ENCODE measurements around the gene CARD14. TPM values are rescaled to one million over a fixed set of nuclear protein-coding genes. Genes with fewer than 3 reads are reported as not detected.

The CARD14 gene
- total RNA-seq, 1 donor from 2014 or later, result 1.1 TPM

GRCh38 chr17:80232438-80232837, 62.6 kb downstream of the CARD14 start:
- H3K4me1 ChIP-seq, result no peaks in the 10 kb centered on the region
- peaks cover 47 to 91% of the 10 kb centered on the region in 2 donors for H3K36me3 ChIP-seq
- DNase-seq (ENCODE audit: low spot score in 2 of 2), result no peak
- peaks cover 17 to 26% of the 10 kb centered on the region in 2 donors for H3K9me3 ChIP-seq
- H3K27me3 ChIP-seq, result no peaks in the 10 kb centered on the region
- H3K4me3 ChIP-seq, result no peak overlapping the region
- intact Hi-C loops (cut with DNase I), result no loop called here
- TF ChIP-seq, protein P1, sequence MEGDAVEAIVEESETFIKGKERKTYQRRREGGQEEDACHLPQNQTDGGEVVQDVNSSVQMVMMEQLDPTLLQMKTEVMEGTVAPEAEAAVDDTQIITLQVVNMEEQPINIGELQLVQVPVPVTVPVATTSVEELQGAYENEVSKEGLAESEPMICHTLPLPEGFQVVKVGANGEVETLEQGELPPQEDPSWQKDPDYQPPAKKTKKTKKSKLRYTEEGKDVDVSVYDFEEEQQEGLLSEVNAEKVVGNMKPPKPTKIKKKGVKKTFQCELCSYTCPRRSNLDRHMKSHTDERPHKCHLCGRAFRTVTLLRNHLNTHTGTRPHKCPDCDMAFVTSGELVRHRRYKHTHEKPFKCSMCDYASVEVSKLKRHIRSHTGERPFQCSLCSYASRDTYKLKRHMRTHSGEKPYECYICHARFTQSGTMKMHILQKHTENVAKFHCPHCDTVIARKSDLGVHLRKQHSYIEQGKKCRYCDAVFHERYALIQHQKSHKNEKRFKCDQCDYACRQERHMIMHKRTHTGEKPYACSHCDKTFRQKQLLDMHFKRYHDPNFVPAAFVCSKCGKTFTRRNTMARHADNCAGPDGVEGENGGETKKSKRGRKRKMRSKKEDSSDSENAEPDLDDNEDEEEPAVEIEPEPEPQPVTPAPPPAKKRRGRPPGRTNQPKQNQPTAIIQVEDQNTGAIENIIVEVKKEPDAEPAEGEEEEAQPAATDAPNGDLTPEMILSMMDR (IDR thresholded peaks at IDR 0.05), result no peak
- no peak overlapping the region for H3K27ac ChIP-seq

DNA sequence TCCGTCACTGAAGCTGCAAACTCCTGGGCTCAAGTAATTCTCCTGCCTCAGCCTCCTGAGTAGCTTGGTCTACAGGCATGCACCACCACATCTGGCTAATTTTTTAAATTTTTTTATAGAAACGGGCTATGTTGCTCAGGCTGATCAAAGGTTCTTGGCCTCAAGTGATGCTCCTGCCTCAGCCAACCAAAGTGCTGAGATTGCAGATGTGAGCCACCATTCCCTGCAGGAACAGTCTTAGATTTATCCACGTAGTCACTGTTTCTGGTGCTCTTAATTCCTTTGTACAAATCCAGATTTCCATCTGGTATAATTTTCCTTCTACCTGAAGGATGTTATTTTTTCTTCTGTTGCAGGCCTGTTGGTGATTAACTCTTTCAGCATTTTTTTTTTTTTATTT, 63.4 kb downstream of the CARD14 start:
- Histone ChIP-seq H3K27ac (no peak overlapping the region), H3K4me3 (no peak overlapping the region), H3K36me3 (peaks cover 53 to 92% of the 10 kb centered on the region in 2 donors), H3K27me3 (no peaks in the 10 kb centered on the region), H3K4me1 (no peaks in the 10 kb centered on the region), H3K9me3 (peaks cover 17 to 26% of the 10 kb centered on the region in 2 donors)
- intact Hi-C loops (cut with DNase I), result no loop called here
- no peak for DNase-seq (ENCODE audit: low spot score in 2 of 2)
- TF ChIP-seq, protein P1 (IDR thresholded peaks at IDR 0.05), result no peak

GRCh38 chr17:80236911-80237310, 67.1 kb downstream of the CARD14 start:
- Histone ChIP-seq H3K36me3 (peaks cover 63 to 85% of the 10 kb centered on the region in 2 donors), H3K4me1 (no peaks in the 10 kb centered on the region), H3K4me3 (no peak overlapping the region), H3K27me3 (no peaks in the 10 kb centered on the region), H3K27ac (no peak overlapping the region), H3K9me3 (peaks cover 13 to 23% of the 10 kb centered on the region in 2 donors)
- no peak for DNase-seq (ENCODE audit: low spot score in 2 of 2)
- intact Hi-C loops (cut with DNase I), result no loop called here
- TF ChIP-seq, protein P1 (IDR thresholded peaks at IDR 0.05), result no peak

- TF ChIP-seq, protein P1 (IDR thresholded peaks at IDR 0.05), result no peak
- intact Hi-C loops (cut with DNase I), result no loop called here
- no peaks in the 10 kb centered on the region for H3K4me1 ChIP-seq
- no peak overlapping the region for H3K4me3 ChIP-seq
- no peak for DNase-seq (ENCODE audit: low spot score in 2 of 2)
- peaks cover 63 to 85% of the 10 kb centered on the region in 2 donors for H3K36me3 ChIP-seq
- H3K9me3 ChIP-seq, result peaks cover 9 to 19% of the 10 kb centered on the region in 2 donors
- H3K27me3 ChIP-seq, result no peaks in the 10 kb centered on the region
- no peak overlapping the region for H3K27ac ChIP-seq
These were observed 67.6 kb downstream of the CARD14 start for GRCh38 chr17:80237386-80237785.

DNA sequence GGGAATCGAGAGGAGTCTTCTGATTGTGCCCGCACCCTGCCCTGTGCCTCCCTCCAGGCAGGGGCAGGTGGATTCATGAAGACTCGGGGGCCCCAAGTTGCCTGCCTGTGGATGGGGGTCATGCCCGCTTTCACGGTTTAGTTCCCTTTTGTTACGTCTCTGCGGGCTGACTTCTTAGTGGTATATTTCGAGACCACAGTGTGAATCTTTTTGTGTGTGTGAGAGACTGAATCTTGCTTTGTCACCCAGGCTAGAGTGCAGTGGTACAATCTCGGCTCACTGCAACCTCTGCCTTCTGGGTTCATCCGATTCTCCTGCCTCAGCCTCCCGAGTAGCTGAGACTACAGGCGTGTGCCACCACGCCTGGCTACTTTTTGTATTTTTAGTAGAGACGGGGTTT, 72.7 kb downstream of the CARD14 start:
- no peak for DNase-seq (ENCODE audit: low spot score in 2 of 2)
- peaks cover 52 to 70% of the 10 kb centered on the region in 2 donors for H3K36me3 ChIP-seq
- no peak overlapping the region for H3K4me3 ChIP-seq
- no peaks in the 10 kb centered on the region for H3K27me3 ChIP-seq
- H3K27ac ChIP-seq, result no peak overlapping the region
- TF ChIP-seq, protein P1 (IDR thresholded peaks at IDR 0.05), result no peak
- intact Hi-C loops (cut with DNase I), result no loop called here
- no peaks in the 10 kb centered on the region for H3K9me3 ChIP-seq
- H3K4me1 ChIP-seq, result no peaks in the 10 kb centered on the region

Measured in ascending aorta (tissue), 2 donors.